Ascending aorta (tissue), 2 donors: ENCODE results near the gene DZIP1L. TPM values are rescaled to one million over a fixed set of nuclear protein-coding genes. Genes with fewer than 3 reads are reported as not detected.

Experiments
- DNase-seq, 2 donors: peaks; one replicate each; pipeline ENCODE4 v3.0.0-alpha.2; 2019; ENCODE audit warnings: low spot score in 2 of 2
- H3K27ac ChIP-seq, 2 donors: fragments of 200-600 bp; sonication (generic); one replicate each; pipeline ENCODE4 v1.5.1; 2016 to 2017; ENCODE audit warnings: mild to moderate bottlenecking in 1 of 2
- H3K27me3 ChIP-seq: fragments of 200-600 bp; sonication (generic); one replicate; pipeline ENCODE4 v1.5.1; 2017
- H3K36me3 ChIP-seq, 2 donors: fragments of 200-600 bp; sonication (generic); one replicate each; pipeline ENCODE4 v1.5.1; 2016
- H3K4me1 ChIP-seq, 2 donors: fragments of 200-600 bp; sonication (generic); one replicate each; pipeline ENCODE4 v1.5.1; 2016 to 2017; ENCODE audit warnings: mild to moderate bottlenecking in 1 of 2
- H3K4me3 ChIP-seq, 2 donors: fragments of 200-600 bp; sonication (generic); one replicate each; pipeline ENCODE4 v1.5.1; 2016 to 2017; ENCODE audit warnings: mild to moderate bottlenecking in 1 of 2
- H3K9me3 ChIP-seq, 2 donors: fragments of 200-600 bp; sonication (generic); one replicate each; pipeline ENCODE4 v1.5.1; 2016
- intact Hi-C: fragments of 100-400 bp; cut with DNase I; formaldehyde crosslinking; loops from one replicate; pipeline ENCODE4 v1.15.1; 2023
- total RNA-seq: library from RNA; depleted of rRNA; stranded (reverse); fragments of >200 nt; gene quantifications from one replicate; pipeline ENCODE4 v1.1.0, GENCODE V29; 2016
- TF ChIP-seq, protein P1 (sequence below), 3 experiments: fragments of 200-600 bp in 2 of 3; fragments of 450-650 bp in 1 of 3; sonication (generic) in 2 of 3; IDR thresholded peaks; one replicate each; pipeline ENCODE4 v1.5.1; 2016 to 2019; ENCODE audit warnings: antibody characterized with exemption in 3 of 3, mild to moderate bottlenecking in 1 of 3, moderate library complexity in 1 of 3

Gene DZIP1L
- total RNA-seq, 1 donor from 2014 or later = 23.1 TPM

DNA sequence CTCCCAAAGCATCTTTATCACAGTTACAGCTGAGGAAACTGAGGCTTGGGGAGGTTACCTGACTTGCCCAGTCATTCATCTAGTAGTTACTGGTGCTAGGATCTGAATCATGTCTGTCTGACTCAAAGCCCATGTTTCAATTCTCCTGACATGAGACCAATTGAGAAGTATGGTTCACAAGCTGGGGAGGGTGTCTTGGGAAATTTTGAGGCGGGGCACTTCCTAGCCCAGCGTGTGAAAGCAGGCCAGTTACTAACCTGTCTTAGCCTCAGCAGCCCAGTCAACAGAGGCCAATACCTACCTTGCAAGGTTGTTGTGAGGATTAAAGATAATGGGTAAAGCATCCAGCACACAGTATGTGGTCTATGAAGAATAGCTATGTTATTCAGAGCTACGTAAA lies 68.5 kb downstream of the DZIP1L start:
- H3K4me3 ChIP-seq = no peak overlapping the region
- no peaks in the 10 kb centered on the region for H3K27me3 ChIP-seq
- DNase-seq = no peak
- TF ChIP-seq, protein P1, sequence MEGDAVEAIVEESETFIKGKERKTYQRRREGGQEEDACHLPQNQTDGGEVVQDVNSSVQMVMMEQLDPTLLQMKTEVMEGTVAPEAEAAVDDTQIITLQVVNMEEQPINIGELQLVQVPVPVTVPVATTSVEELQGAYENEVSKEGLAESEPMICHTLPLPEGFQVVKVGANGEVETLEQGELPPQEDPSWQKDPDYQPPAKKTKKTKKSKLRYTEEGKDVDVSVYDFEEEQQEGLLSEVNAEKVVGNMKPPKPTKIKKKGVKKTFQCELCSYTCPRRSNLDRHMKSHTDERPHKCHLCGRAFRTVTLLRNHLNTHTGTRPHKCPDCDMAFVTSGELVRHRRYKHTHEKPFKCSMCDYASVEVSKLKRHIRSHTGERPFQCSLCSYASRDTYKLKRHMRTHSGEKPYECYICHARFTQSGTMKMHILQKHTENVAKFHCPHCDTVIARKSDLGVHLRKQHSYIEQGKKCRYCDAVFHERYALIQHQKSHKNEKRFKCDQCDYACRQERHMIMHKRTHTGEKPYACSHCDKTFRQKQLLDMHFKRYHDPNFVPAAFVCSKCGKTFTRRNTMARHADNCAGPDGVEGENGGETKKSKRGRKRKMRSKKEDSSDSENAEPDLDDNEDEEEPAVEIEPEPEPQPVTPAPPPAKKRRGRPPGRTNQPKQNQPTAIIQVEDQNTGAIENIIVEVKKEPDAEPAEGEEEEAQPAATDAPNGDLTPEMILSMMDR (IDR thresholded peaks at IDR 0.05) = no peak
- H3K9me3 ChIP-seq = no peaks in the 10 kb centered on the region
- H3K36me3 ChIP-seq = peaks cover 0 to 5% of the 10 kb centered on the region in 2 donors
- H3K27ac ChIP-seq = no peak overlapping the region
- intact Hi-C loops = no loop called here
- no peaks in the 10 kb centered on the region for H3K4me1 ChIP-seq

DNA sequence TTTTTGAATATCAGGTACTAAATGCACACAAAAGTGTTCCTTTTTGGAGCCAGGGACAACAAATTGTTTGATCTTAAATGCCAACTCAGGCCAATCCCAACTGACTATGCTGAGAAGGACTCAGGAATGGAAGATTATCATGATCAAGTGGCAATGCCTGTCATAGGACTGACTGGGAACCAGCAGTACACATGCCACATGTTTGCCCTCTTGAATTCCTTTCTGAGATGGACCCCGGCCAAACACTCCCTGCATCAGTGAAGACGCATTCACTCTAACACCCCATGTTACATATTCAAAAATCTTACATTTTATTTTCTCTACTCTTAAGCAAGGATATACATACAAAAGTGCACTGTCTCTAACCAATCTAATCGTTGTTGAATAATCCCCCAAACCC lies 69.3 kb downstream of the DZIP1L start:
- no peak overlapping the region for H3K27ac ChIP-seq
- H3K4me1 ChIP-seq = no peaks in the 10 kb centered on the region
- peaks cover 0 to 5% of the 10 kb centered on the region in 2 donors for H3K36me3 ChIP-seq
- TF ChIP-seq, protein P1 (IDR thresholded peaks at IDR 0.05) = no peak
- intact Hi-C loops = no loop called here
- no peaks in the 10 kb centered on the region for H3K27me3 ChIP-seq
- H3K9me3 ChIP-seq = no peaks in the 10 kb centered on the region
- no peak for DNase-seq
- no peak overlapping the region for H3K4me3 ChIP-seq

DNA sequence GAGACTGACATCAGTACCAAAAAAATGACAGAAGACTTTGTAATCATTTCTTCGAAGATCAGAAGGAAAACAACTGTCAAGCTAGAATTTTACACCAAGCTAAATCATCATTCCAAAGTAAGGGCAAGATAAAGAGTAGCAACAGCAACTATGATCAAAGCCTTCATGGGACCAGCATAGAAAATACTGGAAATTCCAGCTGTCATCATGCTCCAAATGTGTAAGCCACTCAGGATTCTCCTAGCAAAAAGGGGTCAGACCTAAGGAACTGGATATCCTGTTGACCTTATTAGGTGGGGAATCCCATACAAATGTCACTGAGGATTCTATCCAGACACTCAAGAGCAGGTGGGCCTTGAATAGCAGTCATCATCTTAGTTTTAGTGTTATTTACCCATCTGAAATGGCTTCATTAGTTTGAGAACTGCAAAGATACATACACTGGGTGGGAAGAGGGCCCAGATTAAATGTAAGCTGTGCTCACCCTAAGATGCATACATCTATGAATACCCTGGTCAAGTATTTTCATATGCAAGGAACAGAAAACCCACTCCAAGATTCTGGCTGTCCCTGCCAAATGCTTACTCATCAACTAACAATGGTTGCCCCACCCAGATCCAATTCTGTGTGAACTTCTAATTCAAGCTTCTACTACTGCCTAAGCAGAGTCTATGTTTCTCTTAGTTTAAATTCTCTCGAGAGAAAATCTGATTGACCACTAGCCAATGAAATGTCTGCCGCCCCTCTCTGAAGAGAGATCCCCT lies 72.0 kb downstream of the DZIP1L start:
- Histone ChIP-seq H3K27me3 (no peaks in the 10 kb centered on the region), H3K27ac (no peak overlapping the region), H3K4me1 (no peaks in the 10 kb centered on the region), H3K36me3 (peaks cover 0 to 5% of the 10 kb centered on the region in 2 donors), H3K9me3 (no peaks in the 10 kb centered on the region), H3K4me3 (no peak overlapping the region)
- intact Hi-C loops = no loop called here
- DNase-seq = no peak
- TF ChIP-seq, protein P1 (IDR thresholded peaks at IDR 0.05) = no peak

DNA sequence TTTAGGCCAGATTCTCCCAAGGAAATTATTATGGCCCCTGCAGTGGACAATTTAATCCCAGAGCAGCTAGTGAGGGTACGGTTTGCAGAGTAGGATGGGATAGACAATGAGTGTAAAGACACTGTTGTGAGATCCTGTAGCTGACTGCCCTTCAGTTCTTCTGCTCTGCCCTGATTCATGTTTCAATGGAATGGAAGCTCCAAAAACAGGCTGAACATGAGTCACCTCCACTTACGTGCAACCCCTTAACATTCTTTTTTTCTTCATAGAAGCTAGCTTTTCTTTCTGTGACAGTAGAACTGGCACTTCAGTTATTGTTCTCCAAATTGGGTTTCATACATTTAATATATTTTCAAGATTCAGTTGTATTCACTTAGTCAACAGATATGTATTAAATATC lies 73.4 kb downstream of the DZIP1L start:
- Histone ChIP-seq H3K27me3 (no peaks in the 10 kb centered on the region), H3K9me3 (no peaks in the 10 kb centered on the region), H3K27ac (no peak overlapping the region), H3K36me3 (no peaks in the 10 kb centered on the region), H3K4me3 (no peak overlapping the region), H3K4me1 (no peaks in the 10 kb centered on the region)
- intact Hi-C loops = no loop called here
- DNase-seq = no peak
- TF ChIP-seq, protein P1 (IDR thresholded peaks at IDR 0.05) = no peak

DNA sequence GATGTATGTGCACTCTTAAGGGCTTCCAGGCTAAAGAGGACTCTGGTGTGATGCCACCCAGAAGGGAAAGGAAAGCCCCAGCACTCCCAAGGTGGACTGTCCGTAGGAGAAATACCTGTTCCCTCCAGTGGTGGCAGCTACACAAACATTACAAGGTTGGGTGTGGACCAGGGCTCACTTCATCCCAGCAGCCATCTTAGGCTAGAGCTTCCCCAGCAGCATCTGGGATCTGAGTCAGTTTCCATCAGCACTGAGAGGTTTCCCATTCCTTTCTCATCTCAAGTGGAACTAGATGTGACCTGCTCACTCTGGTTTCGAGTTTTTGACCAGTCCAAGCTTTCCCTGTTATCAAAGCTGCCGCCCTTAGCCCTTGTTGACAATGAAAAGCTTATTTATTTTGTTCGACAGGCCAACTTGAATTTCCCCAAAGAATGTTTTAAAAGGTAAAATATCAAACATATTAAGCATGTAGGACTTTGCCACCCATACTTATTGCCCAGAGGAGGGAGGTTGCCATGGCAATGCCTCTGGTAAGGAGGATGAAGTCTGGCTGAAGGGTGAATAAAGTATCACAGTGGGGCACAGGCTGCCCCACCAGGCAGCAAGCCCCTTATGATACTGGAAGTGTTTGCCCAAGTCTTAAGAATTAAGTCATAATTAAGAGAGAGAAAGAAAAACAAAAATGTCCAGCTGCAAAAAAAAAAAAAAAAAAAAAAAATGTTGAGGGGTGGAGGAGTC lies 76.5 kb downstream of the DZIP1L start:
- Histone ChIP-seq H3K4me1 (no peaks in the 10 kb centered on the region), H3K27me3 (no peaks in the 10 kb centered on the region), H3K9me3 (no peaks in the 10 kb centered on the region), H3K27ac (no peak overlapping the region), H3K4me3 (no peak overlapping the region), H3K36me3 (no peaks in the 10 kb centered on the region)
- TF ChIP-seq, protein P1 (IDR thresholded peaks at IDR 0.05) = no peak
- no peak for DNase-seq
- intact Hi-C loops = no loop called here
